ENCODE data around the gene CYTH3. TPM values are rescaled to one million over a fixed set of nuclear protein-coding genes. Genes with fewer than 3 reads are reported as not detected.
"Not testable (repeated sequence)": the region's sequence is repeated elsewhere in the genome, so short reads cannot be mapped to it uniquely, and the experiment has no call there.

CYTH3 gene
- total RNA-seq, 1 experiment from 2014 or later: 15.1 TPM

- in situ Hi-C loops (cut with HindIII; ENCODE audit: low sequenced_read_pairs): no loop called here
- no peak for DNase-seq (ENCODE audit: low spot score)
Observed at GRCh38 chr7:6237730-6238129, 34.7 kb downstream of the CYTH3 start.

GRCh38 chr7:6237011-6237410 is 35.4 kb downstream of the CYTH3 start:
- no peak for DNase-seq (ENCODE audit: low spot score)
- in situ Hi-C loops (cut with HindIII; ENCODE audit: low sequenced_read_pairs): no loop called here

- in situ Hi-C loops (cut with HindIII; ENCODE audit: low sequenced_read_pairs): no loop called here
- DNase-seq (ENCODE audit: low spot score): no peak
Observed at GRCh38 chr7:6235029-6235871, 37.2 kb downstream of the CYTH3 start.

GRCh38 chr7:6234384-6234783 is 38.0 kb downstream of the CYTH3 start:
- DNase-seq (ENCODE audit: low spot score): no peak
- in situ Hi-C loops (cut with HindIII; ENCODE audit: low sequenced_read_pairs): no loop called here

GRCh38 chr7:6232534-6232933 is 39.9 kb downstream of the CYTH3 start:
- no peak for DNase-seq (ENCODE audit: low spot score)
- in situ Hi-C loops (cut with HindIII; ENCODE audit: low sequenced_read_pairs): no loop called here

GRCh38 chr7:6232116-6232515 is 40.3 kb downstream of the CYTH3 start:
- DNase-seq (ENCODE audit: low spot score): no peak
- in situ Hi-C loops (cut with HindIII; ENCODE audit: low sequenced_read_pairs): no loop called here

- DNase-seq (ENCODE audit: low spot score): no peak
- in situ Hi-C loops (cut with HindIII; ENCODE audit: low sequenced_read_pairs): no loop called here
Observed at GRCh38 chr7:6231184-6231583, 41.2 kb downstream of the CYTH3 start.

- DNase-seq (ENCODE audit: low spot score); in situ Hi-C loops (cut with HindIII; ENCODE audit: low sequenced_read_pairs): not testable (repeated sequence)
Observed at GRCh38 chr7:6229284-6229683, 43.1 kb downstream of the CYTH3 start.

- in situ Hi-C loops (cut with HindIII; ENCODE audit: low sequenced_read_pairs): no loop called here
Observed at GRCh38 chr7:6228361-6229229, 43.8 kb downstream of the CYTH3 start.

GRCh38 chr7:6227294-6227846 is 45.1 kb downstream of the CYTH3 start:
- in situ Hi-C loops (cut with HindIII; ENCODE audit: low sequenced_read_pairs): no loop called here
- peak; percentile 51 for DNase-seq (ENCODE audit: low spot score)

More at GRCh38 chr7:6228361-6229229, 43.8 kb downstream of the CYTH3 start:
- no peak for DNase-seq (ENCODE audit: low spot score)

GRCh38 chr7:6226194-6226799 is 46.1 kb downstream of the CYTH3 start:
- in situ Hi-C loops (cut with HindIII; ENCODE audit: low sequenced_read_pairs): no loop called here
- no peak for DNase-seq (ENCODE audit: low spot score)

- DNase-seq (ENCODE audit: low spot score); in situ Hi-C loops (cut with HindIII; ENCODE audit: low sequenced_read_pairs): not testable (repeated sequence)
Observed at GRCh38 chr7:6223411-6223810, 49.0 kb downstream of the CYTH3 start.

- in situ Hi-C loops (cut with HindIII; ENCODE audit: low sequenced_read_pairs); DNase-seq (ENCODE audit: low spot score): not testable (repeated sequence)
Observed at GRCh38 chr7:6223010-6223409, 49.4 kb downstream of the CYTH3 start.

- in situ Hi-C loops (cut with HindIII; ENCODE audit: low sequenced_read_pairs): no loop called here
- no peak for DNase-seq (ENCODE audit: low spot score)
Observed at GRCh38 chr7:6221340-6222319, 50.8 kb downstream of the CYTH3 start.

GRCh38 chr7:6218329-6218728 is 54.1 kb downstream of the CYTH3 start:
- in situ Hi-C loops (cut with HindIII; ENCODE audit: low sequenced_read_pairs): no loop called here
- no peak for DNase-seq (ENCODE audit: low spot score)

GRCh38 chr7:6212008-6212407 is 60.4 kb downstream of the CYTH3 start:
- no peak for DNase-seq (ENCODE audit: low spot score)
- in situ Hi-C loops (cut with HindIII; ENCODE audit: low sequenced_read_pairs): no loop called here

- in situ Hi-C loops (cut with HindIII; ENCODE audit: low sequenced_read_pairs): no loop called here
- no peak for DNase-seq (ENCODE audit: low spot score)
Observed at GRCh38 chr7:6210621-6211372, 61.6 kb downstream of the CYTH3 start.

GRCh38 chr7:6209340-6209739 is 63.1 kb downstream of the CYTH3 start:
- in situ Hi-C loops (cut with HindIII; ENCODE audit: low sequenced_read_pairs): no loop called here

More at GRCh38 chr7:6209340-6209739, 63.1 kb downstream of the CYTH3 start:
- DNase-seq (ENCODE audit: low spot score): peak; percentile 52
